HG02870 (cell line): ENCODE measurements around the gene GOLGA5.

ENCODE experiments used
- ATAC-seq: cut with Tn5 transposase; IDR thresholded peaks from one replicate; pipeline ENCODE4 v1.9.1; 2021; ENCODE audit warnings: mild to moderate bottlenecking, moderate library complexity; ENCODE audit not compliant: unreplicated experiment

Gene GOLGA5

DNA sequence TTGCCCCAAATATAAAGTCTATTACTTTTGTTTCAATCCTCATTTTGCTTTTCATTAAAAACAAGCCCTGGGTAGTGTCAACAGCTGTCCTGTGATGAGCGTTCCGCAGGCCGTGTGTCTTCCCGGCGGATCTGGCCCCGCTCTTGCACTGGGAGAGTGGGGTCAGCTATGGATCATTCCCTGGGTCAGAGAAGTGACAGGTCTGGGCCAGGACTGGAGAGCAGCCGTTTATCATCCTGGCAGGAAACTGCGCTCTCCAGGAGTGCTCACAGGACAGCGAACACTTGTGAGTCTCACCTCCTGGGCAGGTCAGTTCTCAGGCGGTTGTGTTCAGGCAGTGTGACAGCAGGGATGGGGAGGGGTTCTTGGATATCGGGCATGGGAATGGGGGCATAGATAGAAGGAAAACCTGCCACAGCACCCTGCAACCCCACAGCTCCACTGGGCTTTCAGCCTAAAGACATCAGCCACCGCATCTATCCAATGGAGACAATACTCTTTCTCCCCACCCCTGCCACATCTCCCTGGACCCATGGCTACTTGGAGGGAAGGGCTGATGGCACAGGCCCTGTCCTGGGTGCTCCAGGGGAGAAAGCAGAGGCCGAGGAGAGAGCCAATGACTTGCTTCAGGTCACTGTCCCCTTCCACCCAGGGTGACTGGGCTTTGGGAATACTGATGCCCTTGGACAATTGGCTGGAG lies 81.0 kb downstream of the GOLGA5 start:
- no peak for ATAC-seq

DNA sequence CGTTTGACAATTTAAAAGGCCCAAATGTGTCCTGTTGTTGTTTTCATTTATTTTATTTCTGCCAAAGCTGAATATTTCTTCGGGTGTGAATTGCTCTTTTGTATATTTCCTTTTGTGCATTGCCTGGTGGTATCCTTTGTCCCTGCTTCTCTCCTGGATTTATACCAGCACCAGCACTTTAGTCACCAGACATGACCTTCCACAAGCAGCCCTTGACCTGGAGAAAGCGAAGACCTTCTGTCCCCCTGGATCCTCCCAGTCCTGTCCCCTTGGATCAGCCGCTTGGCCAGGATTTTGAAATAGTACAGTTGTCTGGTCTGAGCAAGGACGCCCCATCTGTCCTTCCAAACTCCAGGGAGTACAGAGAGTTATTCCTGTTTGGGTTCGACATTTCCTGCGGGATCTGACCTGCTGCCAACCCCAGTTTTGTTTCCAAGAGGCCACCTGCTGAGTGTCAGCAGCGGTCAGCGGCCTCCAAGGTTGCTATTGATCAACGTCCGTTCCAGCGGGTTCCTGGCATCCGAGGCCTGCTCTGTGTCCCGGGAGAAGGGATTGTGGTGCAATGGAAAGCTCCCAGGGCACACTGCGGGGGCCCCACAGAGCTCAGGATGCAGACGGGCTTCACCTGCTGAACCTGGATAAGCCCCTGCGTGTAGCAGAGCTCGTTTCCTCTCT lies 83.8 kb downstream of the GOLGA5 start:
- no peak for ATAC-seq

DNA sequence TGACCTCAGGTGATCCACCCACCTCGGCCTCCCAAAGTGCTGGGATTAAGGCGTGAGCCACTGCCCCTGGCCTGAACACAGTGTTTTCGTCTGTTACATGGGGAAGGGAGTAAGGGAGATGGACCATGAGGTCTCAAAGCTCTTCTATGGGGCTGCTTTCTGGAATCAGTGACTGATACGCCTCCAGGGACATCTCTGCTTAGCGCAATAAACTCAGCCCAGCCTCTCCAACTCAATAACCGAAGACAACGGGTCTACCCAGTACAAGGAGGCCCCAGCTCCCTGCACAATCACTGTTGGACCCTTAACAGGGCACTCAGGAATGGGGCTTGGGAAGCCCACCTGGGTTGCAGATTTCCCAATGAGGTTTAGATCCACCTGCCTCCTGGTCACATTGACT lies 86.2 kb downstream of the GOLGA5 start:
- no peak for ATAC-seq

DNA sequence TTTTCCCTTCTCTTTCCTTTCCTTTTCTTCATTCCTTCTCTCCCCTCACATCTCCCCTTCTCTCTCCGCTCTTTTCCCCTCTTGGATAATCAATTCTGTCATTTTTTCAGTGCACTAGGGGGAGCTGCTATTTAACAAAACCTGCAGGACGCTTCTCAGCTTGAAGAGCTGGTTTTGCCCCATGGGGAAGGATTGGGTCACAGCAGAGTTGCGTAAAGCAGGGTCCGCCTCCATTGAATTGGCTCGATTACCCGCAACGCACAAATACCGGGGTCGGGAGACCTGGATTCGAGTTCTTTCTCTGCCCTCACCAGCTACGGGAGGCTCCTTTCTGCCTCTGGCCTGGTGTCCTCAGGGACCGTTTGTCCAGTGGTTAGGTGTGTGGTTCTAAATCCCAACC lies 86.7 kb downstream of the GOLGA5 start:
- ATAC-seq: no peak

GRCh38 chr14:92883066-92883465 lies 89.0 kb downstream of the GOLGA5 start:
- no peak for ATAC-seq

- ATAC-seq: no peak
Measured at GRCh38 chr14:92884410-92884809, 90.3 kb downstream of the GOLGA5 start.

- no peak for ATAC-seq
Measured at GRCh38 chr14:92885279-92886061, 91.4 kb downstream of the GOLGA5 start.

- ATAC-seq: no peak
Measured at GRCh38 chr14:92886337-92886736, 92.2 kb downstream of the GOLGA5 start.

DNA sequence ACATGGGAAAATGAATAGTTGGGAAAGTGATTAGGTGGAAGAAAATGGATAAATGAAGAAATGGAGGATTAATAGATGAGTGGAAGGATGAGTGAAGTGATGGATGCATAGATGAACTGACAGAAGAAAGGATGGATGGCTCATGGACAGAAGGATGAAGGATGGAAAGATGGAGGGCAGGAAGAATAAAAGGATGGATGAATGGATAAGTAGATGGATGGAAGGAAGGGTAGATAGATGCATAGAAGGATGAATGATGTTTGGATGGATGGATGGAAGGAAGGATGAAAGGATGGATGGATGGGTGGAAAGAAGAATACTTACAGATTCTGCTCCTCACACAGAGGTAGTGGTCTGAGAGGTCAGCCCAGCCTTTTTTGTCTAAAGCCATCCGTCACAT lies 93.1 kb downstream of the GOLGA5 start:
- ATAC-seq: no peak

DNA sequence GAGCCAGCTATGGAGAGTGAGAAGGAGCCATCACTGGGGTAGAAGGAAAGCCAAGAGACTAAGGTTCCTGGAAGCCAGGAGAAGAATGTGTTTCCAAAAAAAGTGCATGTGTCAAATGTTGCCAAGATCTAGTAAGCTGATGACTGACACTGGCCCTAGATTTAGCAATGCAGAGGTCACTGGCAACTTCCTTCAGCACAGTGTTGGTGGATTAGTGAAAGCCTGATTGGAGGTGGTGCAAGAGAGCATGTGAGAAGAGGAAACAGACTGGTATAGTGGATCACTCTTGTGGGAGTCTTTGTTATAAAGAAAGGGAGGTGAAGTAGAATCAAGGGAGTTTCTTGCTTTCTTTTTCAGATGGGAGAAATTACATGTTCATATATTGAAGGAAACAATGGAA lies 94.8 kb downstream of the GOLGA5 start:
- ATAC-seq: no peak
